Measurements from ENCODE around the gene SRPRB.
"Not testable (repeated sequence)": the region's sequence is repeated elsewhere in the genome, so short reads cannot be mapped to it uniquely, and the experiment has no call there.

SRPRB gene

GRCh38 chr3:133769536-133769935 is 36.1 kb upstream of the SRPRB start:
- H3K27me3 Mint-ChIP-seq, result peaks cover 8% of the 10 kb centered on the region
- no peak for DNase-seq
- no peak overlapping the region for H3K27ac Mint-ChIP-seq
- H3K4me1 Mint-ChIP-seq, result no peaks in the 10 kb centered on the region
- H3K9me3 Mint-ChIP-seq, result no peaks in the 10 kb centered on the region
- H3K4me3 Mint-ChIP-seq, result no peak overlapping the region
- no peak for ATAC-seq

DNA sequence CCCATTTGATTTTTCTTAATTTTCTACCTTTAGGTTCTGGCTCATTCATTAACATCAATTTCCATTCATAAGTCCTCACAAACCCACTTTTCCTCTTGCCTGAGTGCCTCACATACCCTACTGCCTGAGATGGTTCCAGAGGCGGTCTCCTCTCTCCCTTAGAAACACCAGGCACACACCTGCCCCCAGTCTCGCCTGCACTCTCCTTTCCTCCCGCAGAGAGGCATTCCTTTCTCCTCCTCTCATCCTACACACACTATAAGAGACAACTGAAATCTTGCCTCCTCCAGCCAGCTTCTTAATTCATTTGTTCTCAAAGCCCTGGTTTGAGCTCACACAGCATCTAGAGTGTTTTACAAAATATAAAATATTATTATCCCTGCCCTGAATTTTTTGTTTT is 31.9 kb upstream of the SRPRB start:
- Mint-ChIP-seq H3K27ac (no peak overlapping the region), H3K9me3 (no peaks in the 10 kb centered on the region), H3K27me3 (peaks cover 8% of the 10 kb centered on the region), H3K4me1 (no peaks in the 10 kb centered on the region), H3K4me3 (no peak overlapping the region)
- DNase-seq, result no peak
- no peak for ATAC-seq

GRCh38 chr3:133775309-133775708 is 30.3 kb upstream of the SRPRB start:
- H3K27ac Mint-ChIP-seq, result no peak overlapping the region
- no peak overlapping the region for H3K4me3 Mint-ChIP-seq
- DNase-seq (no peak), ATAC-seq (no peak)
- peaks cover 20% of the 10 kb centered on the region for H3K27me3 Mint-ChIP-seq
- no peaks in the 10 kb centered on the region for H3K4me1 Mint-ChIP-seq
- no peaks in the 10 kb centered on the region for H3K9me3 Mint-ChIP-seq

GRCh38 chr3:133775835-133776234 is 29.8 kb upstream of the SRPRB start:
- H3K27ac Mint-ChIP-seq, result no peak overlapping the region
- no peaks in the 10 kb centered on the region for H3K4me1 Mint-ChIP-seq
- H3K4me3 Mint-ChIP-seq, result no peak overlapping the region
- peaks cover 20% of the 10 kb centered on the region for H3K27me3 Mint-ChIP-seq
- DNase-seq (no peak), ATAC-seq (no peak)
- no peaks in the 10 kb centered on the region for H3K9me3 Mint-ChIP-seq

DNA sequence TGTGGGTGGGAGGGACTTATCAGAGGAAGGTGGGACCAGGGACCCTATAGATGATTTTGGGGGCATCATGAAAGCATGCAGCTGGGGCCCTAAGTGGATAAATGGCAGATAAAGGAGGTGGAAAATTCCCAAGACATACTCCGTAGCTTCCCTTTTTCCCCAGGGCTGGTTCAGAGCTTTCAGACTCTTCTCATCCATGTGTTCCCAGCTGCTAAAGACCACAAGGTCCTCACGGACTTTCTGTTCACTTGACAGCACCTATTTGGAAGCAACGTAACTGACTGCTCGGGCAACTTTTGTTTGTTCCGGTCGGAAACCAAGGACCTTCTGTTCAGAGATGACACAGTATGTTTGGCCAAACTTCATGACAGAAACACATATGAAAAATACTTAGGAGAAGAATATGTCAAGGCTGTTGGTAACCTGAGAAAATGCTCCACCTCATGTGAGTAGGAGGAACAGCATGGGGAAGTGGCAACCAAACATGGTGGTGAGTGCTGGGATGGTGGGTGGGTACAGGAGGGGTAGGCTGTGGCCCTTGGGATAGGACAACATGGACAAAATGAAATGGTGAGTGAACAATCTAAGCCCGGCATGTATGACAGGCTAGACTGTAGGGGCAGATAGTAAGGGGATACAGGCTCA is 28.7 kb upstream of the SRPRB start:
- H3K9me3 Mint-ChIP-seq, result no peaks in the 10 kb centered on the region
- H3K27ac Mint-ChIP-seq, result no peak overlapping the region
- ATAC-seq (no peak), DNase-seq (no peak)
- H3K4me1 Mint-ChIP-seq, result no peaks in the 10 kb centered on the region
- peaks cover 16% of the 10 kb centered on the region for H3K27me3 Mint-ChIP-seq
- H3K4me3 Mint-ChIP-seq, result no peak overlapping the region

DNA sequence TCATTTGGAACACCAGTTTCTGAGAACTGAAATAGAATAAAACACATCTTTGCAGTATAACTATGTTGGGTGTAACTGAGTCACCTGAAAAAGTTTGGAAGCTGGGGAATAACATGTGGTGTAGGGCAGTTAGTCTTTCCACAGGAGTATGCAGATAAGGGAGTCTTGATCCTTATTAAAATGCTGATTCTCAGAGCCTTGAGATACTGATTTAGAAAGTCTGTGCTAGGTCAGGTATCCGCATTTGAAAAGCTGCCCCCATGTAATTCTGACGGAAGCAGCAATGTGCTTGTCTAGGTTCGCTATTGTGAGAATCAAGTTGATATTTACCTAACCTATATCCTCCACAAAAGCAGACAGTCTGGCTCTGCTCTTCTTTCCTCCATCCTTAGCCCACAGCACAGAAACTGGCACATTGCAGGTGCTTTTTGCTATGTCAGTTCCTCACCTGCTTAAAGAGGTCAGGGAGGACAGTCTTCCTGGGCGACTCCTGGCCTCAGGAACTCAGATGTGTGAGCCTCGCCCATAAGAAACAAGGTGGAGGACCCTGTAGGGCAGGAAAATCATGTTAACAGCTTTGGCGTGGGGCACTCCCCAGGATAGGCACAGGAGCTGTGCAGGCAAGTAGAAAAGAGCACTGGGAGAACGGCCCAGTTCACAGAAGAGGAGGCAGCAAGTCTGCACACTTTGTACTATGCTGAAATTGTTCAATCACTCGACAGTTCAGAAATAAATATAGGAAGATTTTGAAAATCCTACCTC is 27.6 kb upstream of the SRPRB start:
- H3K27ac Mint-ChIP-seq, result no peak overlapping the region
- H3K4me1 Mint-ChIP-seq, result no peaks in the 10 kb centered on the region

DNA sequence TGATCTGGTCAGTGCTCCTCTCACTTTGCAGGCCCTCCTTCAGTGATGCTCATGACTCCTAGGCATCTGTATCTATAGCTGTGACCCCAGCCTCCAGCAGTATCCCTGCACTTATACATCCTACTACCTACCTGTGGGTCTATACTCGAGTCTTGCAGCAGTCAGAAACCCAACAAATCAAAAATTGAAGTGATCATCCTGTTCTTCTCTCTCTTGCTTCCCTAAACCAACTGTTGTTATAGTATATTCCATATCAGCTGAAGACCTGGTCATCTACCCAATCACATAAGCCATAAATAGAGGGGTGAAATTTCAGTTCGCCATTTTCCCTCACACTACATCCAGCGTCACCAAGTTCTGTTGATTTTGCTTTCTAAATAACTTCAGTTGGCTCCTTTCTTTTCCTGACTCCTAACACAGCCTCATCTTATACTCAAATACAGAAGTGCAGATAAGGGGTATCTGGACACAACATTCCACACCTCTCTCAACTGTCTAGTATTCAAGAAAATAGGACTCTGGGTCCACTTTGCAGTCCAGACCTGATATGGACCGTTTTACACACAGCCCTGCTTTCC is 25.9 kb upstream of the SRPRB start:
- H3K4me3 Mint-ChIP-seq, result no peak overlapping the region
- no peak for DNase-seq
- H3K27ac Mint-ChIP-seq, result no peak overlapping the region
- H3K4me1 Mint-ChIP-seq, result no peaks in the 10 kb centered on the region
- ATAC-seq, result no peak
- H3K27me3 Mint-ChIP-seq, result peaks cover 26% of the 10 kb centered on the region
- no peaks in the 10 kb centered on the region for H3K9me3 Mint-ChIP-seq

More for the DNA sequence above, 27.6 kb upstream of the SRPRB start:
- no peaks in the 10 kb centered on the region for H3K9me3 Mint-ChIP-seq
- H3K27me3 Mint-ChIP-seq, result peaks cover 23% of the 10 kb centered on the region
- H3K4me3 Mint-ChIP-seq, result no peak overlapping the region
- DNase-seq, result no peak
- no peak for ATAC-seq

DNA sequence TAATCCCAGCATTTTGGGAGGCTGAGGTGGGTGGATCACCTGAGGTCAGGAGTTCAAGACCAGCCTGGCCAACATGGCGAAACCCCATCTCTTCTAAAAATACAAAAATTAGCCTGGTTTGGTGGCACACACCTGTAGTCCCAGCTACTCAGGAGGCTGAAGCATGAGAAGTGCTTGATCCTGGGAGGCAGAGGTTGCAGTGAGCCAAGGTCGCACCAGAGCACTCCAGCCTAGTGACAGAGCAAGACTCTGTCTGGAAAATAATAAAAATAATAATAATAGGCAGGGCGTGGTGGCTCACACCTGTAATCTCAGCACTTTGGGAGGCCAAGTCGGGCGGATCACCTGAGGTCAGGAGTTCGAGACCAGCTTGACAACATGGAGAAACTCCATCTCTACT is 24.9 kb upstream of the SRPRB start:
- H3K27me3 Mint-ChIP-seq, result peaks cover 26% of the 10 kb centered on the region
- not testable (repeated sequence) for DNase-seq, H3K27ac Mint-ChIP-seq, H3K9me3 Mint-ChIP-seq, ATAC-seq, H3K4me1 Mint-ChIP-seq, H3K4me3 Mint-ChIP-seq

DNA sequence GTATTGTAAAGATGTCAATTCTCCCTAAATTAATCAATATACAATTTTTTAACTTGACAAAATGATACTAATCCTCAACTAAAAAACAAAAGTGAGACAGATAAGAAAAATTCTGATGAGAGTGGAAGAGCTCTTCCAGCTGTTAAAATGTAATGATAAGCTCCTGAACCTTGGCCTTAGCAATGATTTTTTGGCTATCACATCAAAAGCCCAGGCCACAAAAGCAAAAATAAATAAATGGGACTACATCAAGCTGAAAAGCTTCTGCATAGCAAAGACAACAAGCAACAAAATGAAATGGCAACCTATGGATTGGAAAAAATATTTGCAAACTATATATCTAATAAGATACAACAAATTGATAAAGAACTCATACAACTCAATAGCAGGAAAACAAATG is 24.0 kb upstream of the SRPRB start:
- Mint-ChIP-seq H3K27ac (no peak overlapping the region), H3K9me3 (no peaks in the 10 kb centered on the region), H3K4me1 (no peaks in the 10 kb centered on the region), H3K4me3 (no peak overlapping the region), H3K27me3 (peaks cover 26% of the 10 kb centered on the region)
- ATAC-seq (no peak), DNase-seq (no peak)

- no peak for DNase-seq
- Mint-ChIP-seq H3K4me3 (no peak overlapping the region), H3K4me1 (no peaks in the 10 kb centered on the region), H3K9me3 (no peaks in the 10 kb centered on the region), H3K27me3 (peaks cover 33% of the 10 kb centered on the region), H3K27ac (no peak overlapping the region)
- ATAC-seq, result no peak
Measured at GRCh38 chr3:133782454-133782853, 23.2 kb upstream of the SRPRB start.

DNA sequence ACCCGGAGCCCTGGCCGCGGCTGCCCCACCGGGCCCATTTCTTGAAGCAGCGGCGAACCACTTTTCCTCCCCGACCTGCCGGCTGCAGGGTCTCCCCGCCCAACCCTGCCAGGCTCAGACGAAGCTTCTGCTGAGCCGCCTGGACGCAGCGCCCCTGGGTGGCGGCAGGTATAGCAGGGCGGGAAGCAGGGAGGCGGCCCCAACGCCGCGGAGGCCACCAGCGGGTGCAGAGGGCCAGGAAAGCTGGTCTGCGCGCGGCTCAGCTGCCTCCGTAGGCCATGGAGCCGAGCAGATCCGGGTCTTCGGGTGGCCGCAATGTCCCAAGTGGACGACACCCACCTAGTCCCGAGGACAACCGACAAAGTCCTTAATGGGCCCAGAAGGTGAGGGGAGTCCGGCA is 21.9 kb upstream of the SRPRB start:
- Mint-ChIP-seq H3K4me1 (no peaks in the 10 kb centered on the region), H3K27ac (no peak overlapping the region), H3K9me3 (no peaks in the 10 kb centered on the region), H3K27me3 (peaks cover 33% of the 10 kb centered on the region), H3K4me3 (no peak overlapping the region)
- ATAC-seq, result no peak
- DNase-seq, result no peak

DNA sequence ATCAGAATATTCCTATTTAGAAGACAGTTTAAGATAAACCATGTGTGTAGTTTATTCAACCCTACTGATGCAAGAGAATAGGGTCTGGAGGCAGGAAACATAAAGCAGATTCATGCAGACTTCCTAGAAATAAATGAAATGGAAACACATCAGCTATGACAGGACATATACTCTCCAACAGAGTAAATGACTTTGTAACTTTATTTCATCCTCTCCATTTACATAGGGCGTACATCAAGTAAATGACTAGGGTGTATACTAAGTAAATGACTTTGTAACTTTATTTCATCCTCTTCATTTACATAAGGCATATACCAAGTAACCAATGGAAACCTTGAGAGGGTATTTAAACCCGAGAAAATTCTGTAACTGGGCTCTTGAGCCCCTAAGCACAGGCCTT is 17.6 kb upstream of the SRPRB start:
- Mint-ChIP-seq H3K4me3 (no peak overlapping the region), H3K27me3 (peaks cover 9% of the 10 kb centered on the region), H3K9me3 (peaks cover 3 to 8% of the 10 kb centered on the region in 2 donors), H3K4me1 (no peaks in the 10 kb centered on the region), H3K27ac (no peak overlapping the region)
- DNase-seq, result no peak
- no peak for ATAC-seq

DNA sequence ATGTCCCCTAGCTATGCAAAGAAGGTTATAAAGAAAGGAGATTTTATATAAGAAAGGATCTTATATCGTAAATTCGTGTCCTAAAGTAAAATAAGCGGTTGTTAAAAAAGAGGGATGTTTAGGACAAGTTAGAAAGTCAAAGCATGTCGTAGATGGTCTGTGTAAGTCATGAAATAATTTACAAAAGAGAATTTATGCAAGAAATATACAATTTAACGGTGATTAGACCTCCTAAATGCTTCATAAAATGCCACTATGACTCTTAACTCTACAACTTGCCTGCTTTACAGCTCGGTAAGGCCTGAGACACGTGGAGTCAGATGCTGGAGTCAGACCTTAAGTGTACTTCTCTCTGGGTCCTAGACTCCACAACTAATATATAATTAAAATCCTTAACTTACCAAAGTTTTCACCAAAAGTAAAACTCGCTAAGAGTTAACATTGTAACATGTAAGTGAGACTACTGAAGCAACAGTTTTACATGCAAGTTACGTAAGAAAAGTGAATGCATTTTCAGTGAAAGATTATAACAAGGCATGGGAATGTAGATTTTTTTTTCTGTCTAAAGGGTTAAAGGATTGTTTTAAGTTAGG is 13.3 kb upstream of the SRPRB start:
- DNase-seq (no peak), ATAC-seq (no peak)

DNA sequence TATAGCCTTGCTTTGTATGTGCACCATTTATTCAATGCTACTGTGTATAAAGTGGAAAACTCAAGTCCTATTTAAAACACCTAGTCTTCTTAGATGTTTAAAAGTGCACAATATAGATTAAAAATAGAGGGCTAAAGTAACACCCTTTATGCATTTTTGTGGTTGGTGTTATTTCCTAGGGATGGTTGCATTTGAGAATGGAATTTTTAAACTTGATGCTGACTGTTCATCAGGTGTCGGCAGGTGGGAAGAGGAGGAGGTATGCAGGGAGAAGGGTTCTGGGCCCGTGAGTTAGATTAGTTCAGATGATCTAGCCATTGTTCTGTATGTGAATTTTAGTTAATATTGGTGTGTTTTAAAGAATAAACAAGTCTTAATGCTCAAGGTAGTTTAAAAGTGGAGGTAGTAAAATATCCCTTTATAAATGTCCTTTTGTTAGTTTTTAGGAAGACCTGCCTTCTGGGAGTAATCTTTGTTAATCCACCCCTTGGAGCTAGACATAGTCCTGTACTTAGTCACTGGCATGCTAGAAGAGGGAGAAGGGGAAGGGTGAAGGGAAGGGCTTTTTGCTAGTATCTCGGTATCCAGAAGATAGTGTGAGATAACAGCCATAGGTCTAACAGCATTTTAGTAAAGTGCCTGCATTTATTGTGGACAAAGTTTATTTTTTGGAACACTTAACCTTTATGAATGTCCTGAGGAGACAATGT is 8.1 kb upstream of the SRPRB start:
- Mint-ChIP-seq H3K27ac (no peak overlapping the region), H3K9me3 (peaks cover 4 to 5% of the 10 kb centered on the region in 2 donors), H3K27me3 (peaks cover 9% of the 10 kb centered on the region), H3K4me3 (no peak overlapping the region), H3K4me1 (no peaks in the 10 kb centered on the region)
- ATAC-seq (no peak), DNase-seq (no peak)

More for the DNA sequence above, 13.3 kb upstream of the SRPRB start:
- Mint-ChIP-seq H3K9me3 (peaks cover 5 to 8% of the 10 kb centered on the region in 2 donors), H3K27ac (no peak overlapping the region), H3K4me3 (no peak overlapping the region), H3K4me1 (no peaks in the 10 kb centered on the region), H3K27me3 (peaks cover 4% of the 10 kb centered on the region)

- DNase-seq (no peak), ATAC-seq (peak; percentile 56)
- Mint-ChIP-seq H3K4me3 (no peak overlapping the region), H3K27ac (no peak overlapping the region), H3K27me3 (peaks cover 9% of the 10 kb centered on the region), H3K9me3 (no peaks in the 10 kb centered on the region), H3K4me1 (peaks cover under 1% of the 10 kb centered on the region)
Measured at GRCh38 chr3:133799794-133800585, 5.6 kb upstream of the SRPRB start.

Measured in stimulated activated naive CD8-positive, alpha-beta T cell treated with anti-CD3 and anti-CD28 coated beads, Interleukin-15, amount 100 ng/mL, for 72 hours (primary cell).